GM12801 (cell line): ENCODE data around the gene RNF39.

Experiments
- TF ChIP-seq, protein P1 (sequence below): IDR thresholded peaks from one replicate; pipeline ENCODE4 v1.5.1; 2011; ENCODE audit warnings: control low read depth; ENCODE audit not compliant: insufficient read length; ENCODE audit errors: extremely low read depth

RNF39 gene

DNA sequence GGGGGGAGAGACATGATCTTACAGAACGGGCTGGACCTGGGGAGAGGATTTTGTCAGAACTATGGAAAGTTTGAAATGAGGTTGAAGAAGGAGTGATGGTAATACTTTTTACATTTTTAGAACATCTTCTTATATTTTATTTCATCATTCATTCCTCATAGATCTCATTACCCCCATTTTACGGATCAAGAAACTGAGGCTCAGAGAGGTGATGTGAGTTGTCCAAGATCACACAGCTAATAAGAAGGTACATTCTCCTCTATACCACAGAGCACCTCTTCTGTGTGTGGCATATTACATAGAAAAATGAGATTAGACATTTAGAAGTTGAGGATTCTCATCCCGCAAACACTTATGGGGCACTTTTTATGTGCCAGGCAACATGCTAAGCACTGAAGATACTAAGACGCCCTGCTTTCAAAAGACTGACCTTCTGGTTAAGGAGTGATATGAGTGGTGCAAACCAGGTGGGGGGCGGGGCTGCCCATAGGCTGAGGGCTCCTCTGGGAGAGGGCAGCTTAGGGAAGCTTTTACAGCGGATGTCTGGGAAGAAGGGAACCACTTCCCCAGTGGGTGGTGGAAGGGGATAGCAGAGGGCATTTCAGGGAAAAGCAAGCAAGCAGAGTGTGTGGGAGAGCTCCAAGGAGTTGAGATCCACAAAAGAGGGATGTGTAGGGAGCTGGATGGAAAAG is 17.4 kb upstream of the RNF39 start:
- TF ChIP-seq, protein P1, sequence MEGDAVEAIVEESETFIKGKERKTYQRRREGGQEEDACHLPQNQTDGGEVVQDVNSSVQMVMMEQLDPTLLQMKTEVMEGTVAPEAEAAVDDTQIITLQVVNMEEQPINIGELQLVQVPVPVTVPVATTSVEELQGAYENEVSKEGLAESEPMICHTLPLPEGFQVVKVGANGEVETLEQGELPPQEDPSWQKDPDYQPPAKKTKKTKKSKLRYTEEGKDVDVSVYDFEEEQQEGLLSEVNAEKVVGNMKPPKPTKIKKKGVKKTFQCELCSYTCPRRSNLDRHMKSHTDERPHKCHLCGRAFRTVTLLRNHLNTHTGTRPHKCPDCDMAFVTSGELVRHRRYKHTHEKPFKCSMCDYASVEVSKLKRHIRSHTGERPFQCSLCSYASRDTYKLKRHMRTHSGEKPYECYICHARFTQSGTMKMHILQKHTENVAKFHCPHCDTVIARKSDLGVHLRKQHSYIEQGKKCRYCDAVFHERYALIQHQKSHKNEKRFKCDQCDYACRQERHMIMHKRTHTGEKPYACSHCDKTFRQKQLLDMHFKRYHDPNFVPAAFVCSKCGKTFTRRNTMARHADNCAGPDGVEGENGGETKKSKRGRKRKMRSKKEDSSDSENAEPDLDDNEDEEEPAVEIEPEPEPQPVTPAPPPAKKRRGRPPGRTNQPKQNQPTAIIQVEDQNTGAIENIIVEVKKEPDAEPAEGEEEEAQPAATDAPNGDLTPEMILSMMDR = no peak

DNA sequence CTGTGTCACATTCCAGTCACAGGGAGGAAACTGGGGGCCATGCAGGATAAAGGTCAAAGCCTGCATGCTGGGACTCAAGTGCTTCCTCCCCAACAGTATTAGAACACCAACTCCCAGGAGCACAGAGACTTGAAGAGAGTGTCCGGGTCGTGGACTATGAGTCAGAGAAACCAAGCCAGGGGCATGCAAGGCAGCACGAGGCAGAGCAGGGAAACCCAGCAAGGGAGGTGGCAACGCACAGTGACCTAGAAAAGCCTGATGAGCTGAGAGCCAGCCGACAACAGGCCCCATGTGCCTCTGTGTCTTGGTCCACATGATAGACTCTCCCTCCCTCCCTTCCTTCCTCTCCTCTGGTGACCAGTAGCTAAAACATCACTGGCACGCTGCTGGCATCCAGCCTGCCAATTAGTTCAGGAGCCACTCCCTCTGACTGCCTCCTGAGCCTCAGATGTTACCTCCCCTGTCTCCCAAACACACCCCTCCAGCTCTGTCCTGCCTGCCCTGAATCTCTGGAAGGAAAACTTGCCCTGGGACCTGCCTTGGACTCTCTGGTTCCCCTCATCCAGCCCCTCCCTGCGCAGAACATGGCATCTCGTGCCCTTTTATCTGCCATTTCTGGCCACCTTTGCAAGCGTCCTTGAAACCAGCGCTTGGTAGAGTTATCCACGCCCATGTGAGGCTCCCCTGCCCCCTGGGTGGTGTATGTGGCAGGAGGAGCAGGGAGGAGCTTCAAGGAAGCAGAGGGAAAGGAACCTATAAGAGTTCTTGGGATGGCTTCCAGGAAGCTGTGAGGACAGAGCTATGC is 16.2 kb upstream of the RNF39 start:
- TF ChIP-seq, protein P1 = no peak

DNA sequence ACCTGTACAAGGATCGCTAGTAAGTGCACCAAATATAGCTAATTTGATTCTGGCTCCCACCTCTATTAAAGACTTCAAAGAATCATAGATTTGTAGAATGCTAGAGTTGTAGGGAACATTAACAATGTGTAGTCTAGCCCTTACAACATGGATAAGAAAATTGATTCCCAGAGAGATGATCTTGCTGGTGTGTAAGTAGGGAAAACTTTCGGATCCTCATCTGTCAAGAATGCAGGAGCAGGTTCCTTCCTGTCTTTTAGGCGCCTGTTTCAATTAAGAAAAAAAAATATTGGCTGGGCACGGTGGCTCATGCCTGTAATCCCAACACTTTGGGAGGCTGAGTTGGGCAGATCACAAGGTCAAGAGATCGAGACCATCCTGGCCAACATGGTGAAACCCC is 12.3 kb upstream of the RNF39 start:
- TF ChIP-seq, protein P1 = no peak

DNA sequence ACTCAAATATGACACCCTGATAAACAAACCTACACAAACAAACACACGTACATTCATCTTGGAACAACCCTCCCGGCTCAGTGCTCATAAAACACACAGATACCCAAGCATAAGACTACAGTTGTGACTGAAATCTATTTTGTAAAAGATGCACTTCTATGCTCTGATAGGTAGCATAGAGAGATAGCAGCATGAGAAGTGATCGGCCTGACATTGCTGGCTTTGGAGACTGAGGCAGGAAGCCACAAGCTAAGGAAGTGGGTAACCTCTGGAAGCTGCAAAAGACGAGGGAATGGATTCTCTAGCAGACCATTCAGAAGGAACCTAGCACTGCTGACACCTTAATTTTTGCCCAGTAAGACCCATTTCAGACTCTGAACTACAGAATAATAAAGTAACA is 1.6 kb upstream of the RNF39 start:
- TF ChIP-seq, protein P1 = no peak

DNA sequence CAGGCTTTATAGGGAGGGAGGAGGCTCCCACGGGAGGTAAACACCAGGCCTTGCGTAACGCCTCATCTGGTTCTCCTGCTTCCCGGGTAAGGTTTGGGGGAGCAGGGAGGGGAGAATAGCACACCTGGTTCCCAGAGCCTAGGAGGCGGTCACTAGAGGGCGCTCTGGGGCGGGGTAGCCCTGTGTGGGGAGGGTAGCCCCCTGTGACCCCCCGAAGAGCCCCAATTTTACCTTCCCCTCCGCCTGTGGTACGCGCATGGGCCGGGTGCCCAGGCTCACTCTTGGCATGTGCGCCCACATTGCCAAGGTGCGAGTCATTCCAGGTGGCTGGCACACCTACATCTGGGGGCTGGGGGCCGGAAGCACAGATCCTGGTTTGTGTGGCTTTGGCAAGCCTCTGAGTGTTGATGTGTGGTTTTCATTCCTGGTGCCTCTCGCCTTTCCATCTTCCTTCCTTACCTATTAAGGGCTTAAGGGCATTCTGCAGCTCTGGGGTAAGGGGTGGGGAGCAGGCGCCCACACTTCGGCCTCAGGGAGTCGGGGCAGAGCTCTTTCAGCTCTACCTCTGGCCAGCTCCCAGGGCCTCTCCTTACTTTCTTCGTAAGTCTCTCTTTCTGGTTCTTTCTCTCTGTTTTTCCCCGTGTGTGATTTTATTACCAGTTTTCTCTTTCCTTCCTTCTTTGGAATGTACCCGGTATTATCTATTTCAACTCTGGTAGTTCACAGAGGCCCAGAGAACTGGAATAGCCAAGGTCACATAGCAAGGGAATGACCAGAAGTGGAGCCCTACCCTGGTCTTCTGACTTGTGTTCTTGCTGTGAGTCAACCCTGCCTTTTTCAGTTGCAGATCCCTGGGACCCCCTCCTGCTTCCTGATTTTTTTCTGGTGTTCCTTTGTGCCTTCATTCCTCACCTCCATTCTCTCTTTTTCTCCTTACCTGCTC is 492 bp upstream of the RNF39 start:
- TF ChIP-seq, protein P1 = no peak

DNA sequence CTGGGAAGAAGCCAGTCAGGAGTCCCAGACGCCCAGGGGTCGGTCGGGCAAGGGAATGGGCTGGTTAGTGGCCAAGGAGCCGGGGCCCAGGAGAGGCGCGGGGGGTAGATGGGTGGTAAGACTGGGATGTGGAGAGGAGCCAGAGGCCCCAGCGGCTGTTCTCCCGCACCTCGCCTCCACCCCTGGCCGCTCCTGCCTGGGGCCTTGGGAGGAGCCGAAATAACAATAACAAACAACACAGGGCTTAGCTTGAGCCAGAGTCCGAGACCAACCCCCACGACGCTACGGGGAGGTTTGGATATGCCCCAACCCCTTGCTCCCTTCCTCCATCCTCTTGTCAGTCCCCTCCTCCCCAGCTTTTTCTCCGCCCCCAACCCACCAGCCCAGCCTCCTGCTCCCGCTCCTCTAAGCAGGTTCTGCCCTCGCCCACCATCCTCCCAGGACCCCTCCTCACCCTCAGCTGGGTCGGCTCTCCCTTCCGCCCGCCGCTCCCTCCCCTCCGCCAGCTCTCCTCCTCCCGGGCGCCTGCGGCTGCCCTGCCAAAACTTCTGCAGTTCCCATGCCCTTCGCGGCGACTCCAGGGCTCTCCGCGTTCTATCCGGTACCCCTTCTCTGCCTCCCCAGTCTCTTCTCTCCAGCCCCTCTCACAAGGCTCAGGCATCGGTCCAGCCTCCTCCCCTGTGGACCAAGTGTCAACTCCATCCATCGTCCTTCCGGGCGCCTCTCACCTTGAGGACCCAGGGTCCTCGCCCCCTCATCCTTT is 1.1 kb downstream of the RNF39 start:
- TF ChIP-seq, protein P1 = no peak
